K562 (cell line): Measurements from ENCODE around the gene MYL12B. TPM values are rescaled to one million over a fixed set of nuclear protein-coding genes. Genes with fewer than 3 reads are reported as not detected.
A peak's percentile ranks its signal among the peaks of the same experiment; 100 is the strongest.

Experiments
- ARID1B ChIP-seq: fragments of 450-650 bp; IDR thresholded peaks from 2 replicates; pipeline ENCODE4 v1.6.1; 2016; ENCODE audit warnings: antibody characterized with exemption, mild to moderate bottlenecking, inconsistent platforms
- ATF3 ChIP-seq, 2 experiments: fragments of 450-650 bp in 1 of 2; sonication (generic) in 1 of 2; formaldehyde crosslinking in 1 of 2; IDR thresholded peaks in 1 of 2; conservative IDR thresholded peaks in 1 of 2; 2 replicates each; pipeline versions ENCODE4 v1.6.1 to v1.8.1; 2016 to 2023; ENCODE audit warnings: mild to moderate bottlenecking in 2 of 2, moderate library complexity in 2 of 2, inconsistent platforms in 1 of 2, missing genetic modification reagents in 1 of 2
- DNMT1 ChIP-seq: fragments of 450-650 bp; IDR thresholded peaks from 2 replicates; pipeline ENCODE4 v1.6.1; 2016; ENCODE audit warnings: antibody characterized with exemption, mild to moderate bottlenecking
- ELK1 ChIP-seq: sonication (generic); formaldehyde crosslinking; IDR thresholded peaks from 2 replicates; pipeline ENCODE4 v1.8.1; 2022; ENCODE audit warnings: missing genetic modification reagents
- FOSL1 ChIP-seq: fragments of 200-800 bp; sonication (Bioruptor generic); conservative IDR thresholded peaks from 2 replicates; pipeline ENCODE4 v1.6.1; 2016; ENCODE audit warnings: missing genetic modification characterization, missing compliant biosample characterization
- GABPB1 ChIP-seq: sonication (generic); formaldehyde crosslinking; IDR thresholded peaks from 2 replicates; pipeline ENCODE4 v1.8.0; 2022; ENCODE audit warnings: mild to moderate bottlenecking, missing genetic modification reagents
- GTF2A2 ChIP-seq: IDR thresholded peaks from 2 replicates; pipeline ENCODE4 v1.6.1; 2016; ENCODE audit warnings: mild to moderate bottlenecking, missing genetic modification characterization, missing compliant biosample characterization
- JUND ChIP-seq, 2 experiments: IDR thresholded peaks; 2 replicates in 1 of 2; 3 replicates in 1 of 2; pipeline ENCODE4 v1.6.1; 2011; ENCODE audit warnings: borderline replicate concordance in 2 of 2, low read depth in 2 of 2, low read length in 2 of 2, improper control_type of control experiment in 1 of 2, missing biosample characterization in 1 of 2, missing genetic modification characterization in 1 of 2, missing genetic modification reagents in 1 of 2
- L3MBTL2 ChIP-seq: fragments of 450-650 bp; IDR thresholded peaks from 2 replicates; pipeline ENCODE4 v1.6.1; 2016; ENCODE audit warnings: mild to moderate bottlenecking, moderate library complexity
- MCM5 ChIP-seq: fragments of 450-650 bp; IDR thresholded peaks from 2 replicates; pipeline ENCODE4 v1.6.1; 2016; ENCODE audit warnings: low read depth
- MNT ChIP-seq, 2 experiments: fragments of 450-650 bp; conservative IDR thresholded peaks; 2 replicates each; pipeline ENCODE4 v1.6.1; 2017; ENCODE audit warnings: mild to moderate bottlenecking in 2 of 2, moderate library complexity in 2 of 2
- PML ChIP-seq: IDR thresholded peaks from 2 replicates; pipeline ENCODE4 v1.6.1; 2012; ENCODE audit warnings: low read length, inconsistent platforms
- SIRT6 ChIP-seq: IDR thresholded peaks from one replicate; pipeline ENCODE4 v1.6.1; 2012; ENCODE audit warnings: low read depth, mild to moderate bottlenecking, control low read depth, inconsistent platforms, low read length, moderate library complexity
- SRF ChIP-seq, 2 experiments: fragments of 250-450, 450-650 bp in 1 of 2; sonication (Bioruptor Pico) in 1 of 2; sonication (generic) in 1 of 2; formaldehyde crosslinking; IDR thresholded peaks; 2 replicates each; pipeline versions ENCODE4 v1.5.0 to v1.5.1; 2020 to 2022; ENCODE audit warnings: mild to moderate bottlenecking in 1 of 2, missing genetic modification reagents in 1 of 2
- TAF15 ChIP-seq: fragments of 200-400 bp; formaldehyde crosslinking; IDR thresholded peaks from 2 replicates; pipeline ENCODE4 v1.6.1; 2017; ENCODE audit warnings: mild to moderate bottlenecking, low read depth, low read length, moderate library complexity
- TFAP4 ChIP-seq: sonication (generic); formaldehyde crosslinking; IDR thresholded peaks from 2 replicates; pipeline ENCODE4 v1.8.0; 2022; ENCODE audit warnings: missing genetic modification reagents, mild to moderate bottlenecking, moderate library complexity, borderline replicate concordance
- ZKSCAN3 ChIP-seq: fragments of 250-450 bp; sonication (Bioruptor Pico); IDR thresholded peaks from 2 replicates; pipeline ENCODE4 v1.4.0; 2020
- ZNF165 ChIP-seq: fragments of 250-450 bp; sonication (Bioruptor Pico); IDR thresholded peaks from 2 replicates; pipeline ENCODE4 v1.4.0; 2020; ENCODE audit warnings: borderline replicate concordance
- ZNF175 ChIP-seq: fragments of 200-800 bp; sonication (Bioruptor generic); IDR thresholded peaks from 2 replicates; pipeline ENCODE4 v1.6.1; 2016; ENCODE audit warnings: low read depth, mild to moderate bottlenecking, missing genetic modification characterization, missing compliant biosample characterization
- ZNF586 ChIP-seq: fragments of 450-650 bp; formaldehyde crosslinking; conservative IDR thresholded peaks from 2 replicates; pipeline ENCODE4 v1.4.0; 2020; ENCODE audit warnings: mild to moderate bottlenecking, moderate library complexity
- ZNF75A ChIP-seq: fragments of 450-650 bp; formaldehyde crosslinking; IDR thresholded peaks from 2 replicates; pipeline ENCODE4 v1.4.0; 2020; ENCODE audit warnings: mild to moderate bottlenecking
- polyA plus RNA-seq, 8 experiments: library from polyadenylated mRNA; depleted of rRNA in 4 of 8; stranded (reverse) in 5 of 8; unstranded in 3 of 8; fragments of >200 nt; fragmentation: Nextera tagmentation in 2 of 8; fragmentation: Illumina TruSeq in 1 of 8; extraction: Ambion mirVana in 2 of 8; extraction: Trizol in 1 of 8; gene quantifications; 2 replicates each; pipeline versions ENCODE4 v1.2.1 to v1.2.3, GENCODE V29; 2011 to 2014; ENCODE audit warnings: inconsistent platforms in 1 of 8, missing spikeins in 1 of 8
- total RNA-seq, 7 experiments: library from RNA; depleted of rRNA in 6 of 7; stranded (reverse); fragments of >200 nt in 6 of 7; fragmentation: Illumina TruSeq in 2 of 7; extraction: Trizol in 2 of 7; gene quantifications; 2 replicates each; pipeline versions ENCODE4 v1.2.1 to v1.2.3, GENCODE V29; 2011 to 2021; ENCODE audit warnings: low replicate concordance in 1 of 7

Gene MYL12B
- total and polyA plus RNA-seq, 9 of the 15 experiments (the other 6 are each of a cell fraction or from before 2014, with no cell fraction given), result 220 to 995 (median 463) TPM

GRCh38 chr18:3305354-3305762 is 43.4 kb downstream of the MYL12B start (continued):
- TF ChIP-seq MCM5 (no peak), GTF2A2 (no peak), ZNF586 (CRISPR knock-in tag) (no peak), DNMT1 (no peak), SIRT6 (no peak), TFAP4 (CRISPR knock-in tag) (no peak), GABPB1 (CRISPR knock-in tag) (peak; percentile 27; the same call in 1 of the 2 replicates), ZNF165 (no peak), L3MBTL2 (peak; percentile 71; the same call in 1 of the 2 replicates), ZNF75A (no peak), SRF (CRISPR knock-in tag; IDR thresholded peaks at IDR 0.05) (no peak), ZKSCAN3 (CRISPR knock-in tag) (peak; percentile 81), ZNF175 (CRISPR knock-in tag) (no peak), TAF15 (no peak), PML (no peak), JUND (IDR thresholded peaks at IDR 0.05; ENCODE audit: borderline replicate concordance, low read depth, low read length) (peak; percentile 76), JUND (tag; IDR thresholded peaks at IDR 0.05; ENCODE audit: borderline replicate concordance, low read depth, low read length) (peak; percentile 73), ATF3 (IDR thresholded peaks at IDR 0.05) (peak; percentile 68), ATF3 (CRISPR knock-in tag; conservative IDR thresholded peaks at IDR 0.05) (no peak), MNT (conservative IDR thresholded peaks at IDR 0.05) (peak in 1 of 2 experiments; percentile 52; a peak in 1 of 4 replicates), ELK1 (no peak), FOSL1 (tag) (peak; percentile 95), ARID1B (peak; percentile 40)
